HepG2 (cell line): Measurements from ENCODE around the gene NABP1. TPM values are rescaled to one million over a fixed set of nuclear protein-coding genes. Genes with fewer than 3 reads are reported as not detected.

Source experiments
- ATAC-seq: fragments of 200-7000 bp; cut with Tn5 transposase; 3 replicates; pipeline ENCODE4 v1.9.1; 2020; ENCODE audit warnings: mild to moderate bottlenecking, moderate library complexity
- BruUV-seq: library from RNA; stranded (reverse); fragments of 400-500 nt; replicated peaks from 2 replicates; lab custom pipeline; 2021; lab: Mats Ljungman, UMichigan
- CTCF ChIA-PET: fragments of 300-600 bp; formaldehyde crosslinking; extraction: SDS; loops from one replicate; lab custom pipeline; 2021; ENCODE audit warnings: low total read pairs, inconsistent platforms, low intra/inter-chr PET ratio; lab: Yijun Ruan, JAX
- POLR2A ChIA-PET: fragments of 350-600 bp; sonication (Branson Sonifier 250); formaldehyde crosslinking; loops from one replicate; lab custom pipeline; 2020; ENCODE audit warnings: antibody characterized with exemption, inconsistent platforms; lab: Yijun Ruan, JAX
- DNase-seq: peaks from one replicate; pipeline ENCODE4 v3.0.0-alpha.2; 2015; ENCODE audit warnings: low spot score
- FAIRE-seq: peaks from 3 replicates; lab custom pipeline; 2011; peaks lifted over from hg19 to GRCh38; lab: Jason Lieb, UNC
- H2AFZ ChIP-seq: one replicate; pipeline ENCODE4 v1.6.1; 2011; ENCODE audit warnings: low read length, inconsistent platforms
- H3K27ac ChIP-seq: fragments of 300-600 bp; 3 replicates; pipeline ENCODE4 v1.8.0; 2011; ENCODE audit warnings: mixed run types, mild to moderate bottlenecking, mixed read lengths, low read length, inconsistent platforms; ENCODE audit not compliant: insufficient read depth; ENCODE audit errors: extremely low read length
- H3K27me3 ChIP-seq, 2 experiments: fragments of 200-600 bp in 1 of 2; 2 replicates in 1 of 2; 3 replicates in 1 of 2; pipeline versions ENCODE4 v1.6.0 to v1.8.0; 2011; ENCODE audit warnings: low read length in 2 of 2, mild to moderate bottlenecking in 2 of 2, moderate library complexity in 2 of 2, inconsistent platforms in 1 of 2; ENCODE audit not compliant: insufficient read depth in 2 of 2, control insufficient read depth in 1 of 2
- H3K36me3 ChIP-seq, 2 experiments: fragments of 200-600 bp in 1 of 2; replicated peaks in 1 of 2; 2 replicates in 1 of 2; 3 replicates in 1 of 2; pipeline versions ENCODE4 v1.5.1 to v1.8.0; 2011; ENCODE audit warnings: low read length in 2 of 2, inconsistent platforms in 1 of 2; ENCODE audit not compliant: insufficient read depth in 2 of 2, control insufficient read depth in 1 of 2
- H3K4me1 ChIP-seq: 2 replicates; pipeline ENCODE4 v1.5.1; 2012; ENCODE audit warnings: low read length, inconsistent platforms; ENCODE audit not compliant: insufficient read depth
- H3K4me2 ChIP-seq: 2 replicates; pipeline ENCODE4 v1.6.0; 2011; ENCODE audit warnings: low read depth, low read length, inconsistent platforms
- H3K4me3 ChIP-seq, 3 experiments: fragments of 200-600 bp in 1 of 3; sonication (generic), shearing (Covaris generic) in 1 of 3; replicated peaks in 1 of 3; 2 replicates each; pipeline ENCODE4 v1.5.1; 2011 to 2016; ENCODE audit warnings: low read length in 3 of 3, inconsistent platforms in 2 of 3, low read depth in 2 of 3, mild to moderate bottlenecking in 2 of 3, control low read depth in 1 of 3, mixed read lengths in 1 of 3; ENCODE audit not compliant: insufficient read depth in 1 of 3
- H3K79me2 ChIP-seq: one replicate; pipeline ENCODE4 v1.6.1; 2011; ENCODE audit warnings: low read length, inconsistent platforms; ENCODE audit not compliant: insufficient read depth
- H3K9ac ChIP-seq: 2 replicates; pipeline ENCODE4 v1.6.0; 2011; ENCODE audit warnings: mild to moderate bottlenecking, low read depth, low read length, inconsistent platforms; ENCODE audit not compliant: insufficient read depth
- H3K9me3 ChIP-seq: 2 replicates; pipeline ENCODE4 v1.5.1; 2012; ENCODE audit warnings: mild to moderate bottlenecking, low read length
- H4K20me1 ChIP-seq: 2 replicates; pipeline ENCODE4 v1.6.0; 2011; ENCODE audit warnings: inconsistent platforms, mild to moderate bottlenecking, low read length, moderate library complexity; ENCODE audit not compliant: insufficient read depth
- FIP1L1 ChIP-seq: fragments of 200-400 bp; formaldehyde crosslinking; IDR thresholded peaks from 2 replicates; pipeline ENCODE4 v1.6.1; 2018; ENCODE audit warnings: low read depth, mild to moderate bottlenecking, low read length, moderate library complexity, borderline replicate concordance; ENCODE audit not compliant: insufficient read depth
- KDM5B ChIP-seq: sonication (generic); formaldehyde crosslinking; IDR thresholded peaks from 2 replicates; pipeline ENCODE4 v1.4.0; 2020; ENCODE audit warnings: missing genetic modification reagents, mild to moderate bottlenecking, borderline replicate concordance
- KLF11 ChIP-seq: IDR thresholded peaks from 2 replicates; pipeline ENCODE4 v1.6.1; 2016; ENCODE audit warnings: missing compliant biosample characterization
- SOX6 ChIP-seq, 2 experiments: fragments of 450-650 bp in 1 of 2; sonication (generic) in 1 of 2; formaldehyde crosslinking in 1 of 2; IDR thresholded peaks; 2 replicates each; pipeline versions ENCODE4 v1.4.0 to v1.6.1; 2017 to 2020; ENCODE audit warnings: antibody characterized with exemption in 1 of 2, mild to moderate bottlenecking in 1 of 2, missing genetic modification reagents in 1 of 2
- ZFX ChIP-seq: sonication (generic); formaldehyde crosslinking; IDR thresholded peaks from 2 replicates; pipeline ENCODE4 v1.4.0; 2020; ENCODE audit warnings: mild to moderate bottlenecking, low read depth, missing genetic modification reagents, moderate library complexity
- ZNF205 ChIP-seq: IDR thresholded peaks from 2 replicates; pipeline ENCODE4 v1.6.1; 2018; ENCODE audit warnings: missing biosample characterization, missing genetic modification reagents
- in situ Hi-C: cut with HindIII; loops from 2 replicates; pipeline ENCODE4 v1.10.0; 2017; ENCODE audit warnings: low pct_unique_long_range_greater_than_20kb; ENCODE audit not compliant: extremely low pct_ligation_motif_present
- intact Hi-C: fragments of 100-400 bp; cut with micrococcal nuclease; formaldehyde crosslinking; loops from one replicate; pipeline ENCODE4 v1.10.0; 2022; ENCODE audit not compliant: unreplicated experiment
- polyA plus RNA-seq, 8 experiments: library from polyadenylated mRNA; depleted of rRNA in 3 of 8; stranded (reverse) in 7 of 8; unstranded in 1 of 8; fragments of >200 nt; fragmentation: Illumina TruSeq in 4 of 8; extraction: Trizol in 4 of 8; gene quantifications; 2 replicates each; pipeline versions ENCODE4 v1.2.1 to v1.2.3, GENCODE V29; 2011 to 2016; ENCODE audit warnings: low read depth in 4 of 8, missing spikeins in 1 of 8, mixed read lengths in 1 of 8; ENCODE audit not compliant: insufficient read depth in 1 of 8
- total RNA-seq, 5 experiments: library from RNA; depleted of rRNA; stranded (reverse); fragments of >200 nt; fragmentation: Illumina TruSeq; extraction: Trizol; gene quantifications; 2 replicates each; pipeline ENCODE4 v1.2.3, GENCODE V29; 2016; ENCODE audit warnings: low read depth in 1 of 5
- TF ChIP-seq, protein P1 (sequence below): sonication (generic); formaldehyde crosslinking; IDR thresholded peaks from 2 replicates; pipeline ENCODE4 v1.5.0; 2020; ENCODE audit warnings: mild to moderate bottlenecking, missing genetic modification reagents
- TF ChIP-seq, protein P2 (sequence below): sonication (generic); formaldehyde crosslinking; IDR thresholded peaks from 2 replicates; pipeline ENCODE4 v1.4.0; 2020; ENCODE audit warnings: missing genetic modification reagents, borderline replicate concordance

The NABP1 gene
- total and polyA plus RNA-seq, 2 of the 13 experiments (the other 11 are each of a cell fraction or from before 2014, with no cell fraction given): 14.9 to 19.8 TPM

DNA sequence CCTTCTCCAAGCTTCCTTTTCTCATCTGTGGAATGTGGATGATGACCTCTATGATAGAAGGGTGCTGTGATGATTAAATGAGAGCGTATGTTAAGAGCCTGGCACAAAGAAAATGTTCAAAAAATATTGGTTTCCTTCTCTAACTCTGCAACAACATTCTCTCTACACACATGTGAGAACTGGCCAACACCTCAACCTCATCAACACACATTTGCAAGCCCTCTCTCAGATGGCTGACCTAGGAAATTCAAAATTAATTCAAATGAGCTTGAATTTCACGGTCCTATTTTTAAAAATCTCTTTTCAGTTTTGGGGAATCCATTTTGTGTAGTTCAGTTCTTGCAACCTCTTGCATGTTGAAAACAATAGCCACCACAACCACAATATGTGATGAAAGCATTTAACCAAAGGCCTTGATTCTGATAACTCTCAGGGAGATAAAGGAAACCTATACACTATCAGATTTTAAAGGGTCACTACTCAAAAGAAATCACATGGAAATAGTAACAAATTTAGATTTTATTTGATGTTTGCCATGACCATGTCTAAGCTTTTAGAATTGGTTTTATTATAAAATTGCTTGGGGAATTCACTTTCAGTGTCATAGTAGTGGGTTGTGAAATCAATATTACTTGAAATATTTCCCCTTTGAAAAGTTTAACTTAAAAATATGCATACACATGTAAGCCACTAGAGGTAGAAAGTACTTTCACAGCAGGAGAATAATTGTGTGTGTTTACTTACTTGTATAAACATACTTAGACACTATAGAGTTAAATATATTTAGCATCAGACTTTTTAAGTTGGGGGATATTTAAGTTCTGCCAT is 16.6 kb upstream of the NABP1 start (continued):
- TF ChIP-seq KDM5B: no peak
- TF ChIP-seq, protein P1, sequence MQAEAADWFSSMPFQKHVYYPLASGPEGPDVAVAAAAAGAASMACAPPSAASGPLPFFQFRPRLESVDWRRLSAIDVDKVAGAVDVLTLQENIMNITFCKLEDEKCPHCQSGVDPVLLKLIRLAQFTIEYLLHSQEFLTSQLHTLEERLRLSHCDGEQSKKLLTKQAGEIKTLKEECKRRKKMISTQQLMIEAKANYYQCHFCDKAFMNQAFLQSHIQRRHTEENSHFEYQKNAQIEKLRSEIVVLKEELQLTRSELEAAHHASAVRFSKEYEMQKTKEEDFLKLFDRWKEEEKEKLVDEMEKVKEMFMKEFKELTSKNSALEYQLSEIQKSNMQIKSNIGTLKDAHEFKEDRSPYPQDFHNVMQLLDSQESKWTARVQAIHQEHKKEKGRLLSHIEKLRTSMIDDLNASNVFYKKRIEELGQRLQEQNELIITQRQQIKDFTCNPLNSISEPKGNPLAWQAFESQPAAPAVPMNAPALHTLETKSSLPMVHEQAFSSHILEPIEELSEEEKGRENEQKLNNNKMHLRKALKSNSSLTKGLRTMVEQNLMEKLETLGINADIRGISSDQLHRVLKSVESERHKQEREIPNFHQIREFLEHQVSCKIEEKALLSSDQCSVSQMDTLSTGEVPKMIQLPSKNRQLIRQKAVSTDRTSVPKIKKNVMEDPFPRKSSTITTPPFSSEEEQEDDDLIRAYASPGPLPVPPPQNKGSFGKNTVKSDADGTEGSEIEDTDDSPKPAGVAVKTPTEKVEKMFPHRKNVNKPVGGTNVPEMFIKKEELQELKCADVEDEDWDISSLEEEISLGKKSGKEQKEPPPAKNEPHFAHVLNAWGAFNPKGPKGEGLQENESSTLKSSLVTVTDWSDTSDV (CRISPR knock-in tag): no peak

DNA sequence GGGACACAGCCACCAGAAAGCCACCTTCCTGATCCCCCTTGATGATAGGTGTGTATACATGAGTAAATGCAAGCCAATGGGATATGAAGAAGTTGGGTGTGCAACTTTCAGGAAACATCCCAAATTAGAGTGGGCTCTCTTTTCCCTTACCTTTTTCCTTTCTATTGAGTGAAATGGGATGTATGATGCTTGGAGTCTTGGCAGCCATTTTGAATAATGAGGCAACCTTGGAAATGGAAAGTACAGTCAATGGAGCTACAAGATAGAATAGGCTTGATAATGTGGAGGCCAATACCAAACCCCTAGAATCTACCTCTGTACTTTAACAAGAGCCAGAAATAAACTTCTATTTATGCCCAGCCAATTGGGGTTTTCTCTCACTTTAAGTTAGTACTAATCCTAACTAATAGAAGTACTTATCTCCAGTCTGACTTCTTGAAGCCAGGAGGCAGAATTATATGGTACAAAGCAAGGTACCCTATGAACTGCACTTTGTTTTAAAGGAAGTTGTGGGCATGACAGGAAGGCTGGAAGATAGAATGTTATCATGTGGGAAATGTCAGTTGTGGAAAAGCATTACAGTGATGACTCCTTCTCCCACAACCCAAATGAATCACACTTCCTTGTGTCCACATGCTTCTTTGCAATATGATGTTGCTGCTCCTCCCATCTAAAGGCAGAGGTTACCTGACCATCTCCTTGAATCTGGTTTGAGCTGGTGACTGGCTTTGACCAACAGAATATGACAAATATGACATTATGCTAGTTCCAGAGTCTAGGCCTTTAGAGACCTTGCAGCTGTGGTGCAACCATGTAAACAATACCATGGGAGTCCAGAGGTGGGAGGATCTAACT is 12.9 kb upstream of the NABP1 start:
- Histone ChIP-seq H3K36me3 (no peaks in the 10 kb centered on the region), H2AFZ (no peak overlapping the region), H3K27ac (no peak overlapping the region), H3K4me1 (peaks cover 13% of the 10 kb centered on the region), H3K79me2 (no peaks in the 10 kb centered on the region), H3K9me3 (no peaks in the 10 kb centered on the region), H3K4me2 (no peak overlapping the region), H3K9ac (no peak overlapping the region), H3K27me3 (no peaks in the 10 kb centered on the region), H3K4me3 (no peak overlapping the region), H4K20me1 (no peaks in the 10 kb centered on the region)
- peak; percentile 16 for DNase-seq
- TF ChIP-seq, protein P2, sequence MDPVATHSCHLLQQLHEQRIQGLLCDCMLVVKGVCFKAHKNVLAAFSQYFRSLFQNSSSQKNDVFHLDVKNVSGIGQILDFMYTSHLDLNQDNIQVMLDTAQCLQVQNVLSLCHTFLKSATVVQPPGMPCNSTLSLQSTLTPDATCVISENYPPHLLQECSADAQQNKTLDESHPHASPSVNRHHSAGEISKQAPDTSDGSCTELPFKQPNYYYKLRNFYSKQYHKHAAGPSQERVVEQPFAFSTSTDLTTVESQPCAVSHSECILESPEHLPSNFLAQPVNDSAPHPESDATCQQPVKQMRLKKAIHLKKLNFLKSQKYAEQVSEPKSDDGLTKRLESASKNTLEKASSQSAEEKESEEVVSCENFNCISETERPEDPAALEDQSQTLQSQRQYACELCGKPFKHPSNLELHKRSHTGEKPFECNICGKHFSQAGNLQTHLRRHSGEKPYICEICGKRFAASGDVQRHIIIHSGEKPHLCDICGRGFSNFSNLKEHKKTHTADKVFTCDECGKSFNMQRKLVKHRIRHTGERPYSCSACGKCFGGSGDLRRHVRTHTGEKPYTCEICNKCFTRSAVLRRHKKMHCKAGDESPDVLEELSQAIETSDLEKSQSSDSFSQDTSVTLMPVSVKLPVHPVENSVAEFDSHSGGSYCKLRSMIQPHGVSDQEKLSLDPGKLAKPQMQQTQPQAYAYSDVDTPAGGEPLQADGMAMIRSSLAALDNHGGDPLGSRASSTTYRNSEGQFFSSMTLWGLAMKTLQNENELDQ (CRISPR knock-in tag): no peak
- no peak for TF ChIP-seq FIP1L1
- no peak for TF ChIP-seq KLF11
- no peak for TF ChIP-seq ZFX (CRISPR knock-in tag)
- TF ChIP-seq SOX6 (IDR thresholded peaks at IDR 0.05): no peak
- no peak for TF ChIP-seq SOX6 (CRISPR knock-in tag; IDR thresholded peaks at IDR 0.05)
- no peak for TF ChIP-seq ZNF205 (CRISPR knock-in tag)
- in situ Hi-C loops (no loop called here), intact Hi-C loops (no loop called here)
- ATAC-seq: peak; percentile 53; the same call in 2 of the 3 replicates
- CTCF ChIA-PET: no interaction called here
- POLR2A ChIA-PET: interaction anchor here (4.9 kb wide), 1 partner anchor 13 kb away, joined by 32 read pairs; the partner anchor contains the start of gene NABP1
- FAIRE-seq: no peak
- no TSS peak for BruUV-seq
